ENCODE measurements around the gene VWDE. TPM values are rescaled to one million over a fixed set of nuclear protein-coding genes. Genes with fewer than 3 reads are reported as not detected.
"Not testable (repeated sequence)": the region's sequence is repeated elsewhere in the genome, so short reads cannot be mapped to it uniquely, and the experiment has no call there.

VWDE gene
- polyA plus RNA-seq, 1 experiment = 0.14 TPM

GRCh38 chr7:12418452-12418851 lies 14.8 kb upstream of the VWDE start:
- H3K27me3 ChIP-seq (ENCODE audit: control insufficient read depth, insufficient read depth, low read length) = no peaks in the 10 kb centered on the region
- CTCF ChIA-PET = interaction anchor here (1.2 to 1.9 kb wide), 2 partner anchors 15 to 40 kb away, joined by 3 to 6 read pairs; no protein-coding TSS in a partner anchor
- no peaks in the 10 kb centered on the region for H3K9me3 ChIP-seq (ENCODE audit: control insufficient read depth, insufficient read depth, low read length)
- TF ChIP-seq CTCF (IDR thresholded peaks at IDR 0.05; ENCODE audit: low read depth, low read length) = no peak
- H3K27ac ChIP-seq (ENCODE audit: low read depth, low read length) = no peak overlapping the region
- no peak overlapping the region for H3K4me3 ChIP-seq (ENCODE audit: low read depth, low read length)
- DNase-seq (ENCODE audit: low read depth, low spot score) = no peak
- POLR2A ChIA-PET = no interaction called here

DNA sequence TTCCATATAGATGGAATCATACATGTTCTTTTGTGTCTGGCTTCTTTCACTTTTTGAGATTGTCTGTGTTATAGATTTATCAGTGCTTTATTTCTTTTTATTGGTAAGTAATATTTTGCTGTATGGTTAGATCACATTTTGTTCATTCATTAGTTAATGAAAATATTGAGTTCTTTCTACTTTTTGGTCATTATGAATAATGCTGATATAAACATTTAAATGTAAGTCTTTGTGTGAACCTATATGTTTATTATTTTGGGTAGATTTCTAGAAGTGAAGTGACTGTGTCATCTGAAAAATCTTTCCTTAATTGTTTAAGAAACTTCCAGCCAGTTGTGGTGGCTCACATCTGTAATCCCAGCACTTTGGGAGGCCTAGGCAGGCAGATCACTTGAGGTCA lies 11.4 kb upstream of the VWDE start:
- DNase-seq (ENCODE audit: low read depth, low spot score) = no peak
- H3K4me3 ChIP-seq (ENCODE audit: low read depth, low read length) = no peak overlapping the region
- H3K9me3 ChIP-seq (ENCODE audit: control insufficient read depth, insufficient read depth, low read length) = no peaks in the 10 kb centered on the region
- POLR2A ChIA-PET = no interaction called here
- CTCF ChIA-PET = interaction anchor here (0.6 kb wide), 1 partner anchor 24 kb away, joined by 3 read pairs; no protein-coding TSS in a partner anchor
- H3K27me3 ChIP-seq (ENCODE audit: control insufficient read depth, insufficient read depth, low read length) = no peaks in the 10 kb centered on the region
- TF ChIP-seq CTCF (IDR thresholded peaks at IDR 0.05; ENCODE audit: low read depth, low read length) = no peak
- H3K27ac ChIP-seq (ENCODE audit: low read depth, low read length) = no peak overlapping the region

DNA sequence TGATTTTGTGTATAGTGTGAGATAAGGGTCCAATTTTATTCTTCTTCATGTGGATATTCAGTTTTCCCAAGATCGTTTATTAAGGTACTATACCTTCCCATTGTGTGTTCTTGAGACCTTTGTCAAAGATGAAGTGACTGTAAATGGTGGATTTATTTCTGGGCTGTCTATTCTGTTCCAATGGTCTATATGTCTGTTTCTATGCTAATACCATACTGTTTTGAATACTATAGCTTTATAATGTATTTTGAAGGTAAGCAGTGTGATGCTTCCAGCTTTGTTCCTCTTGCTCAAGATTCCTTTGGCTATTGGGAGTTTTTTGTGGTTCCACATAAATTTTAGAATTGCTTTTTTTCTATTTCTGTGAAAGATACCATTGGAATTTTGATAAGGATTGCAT lies 8.7 kb upstream of the VWDE start:
- ChIA-PET CTCF (interaction anchor here (0.7 kb wide), 1 partner anchor 77 kb away, joined by 4 read pairs; no protein-coding TSS in a partner anchor), POLR2A (no interaction called here)
- DNase-seq (ENCODE audit: low read depth, low spot score) = no peak
- TF ChIP-seq CTCF (IDR thresholded peaks at IDR 0.05; ENCODE audit: low read depth, low read length) = no peak
- no peak overlapping the region for H3K27ac ChIP-seq (ENCODE audit: low read depth, low read length)
- no peak overlapping the region for H3K4me3 ChIP-seq (ENCODE audit: low read depth, low read length)
- H3K27me3 ChIP-seq (ENCODE audit: control insufficient read depth, insufficient read depth, low read length) = no peaks in the 10 kb centered on the region
- no peaks in the 10 kb centered on the region for H3K9me3 ChIP-seq (ENCODE audit: control insufficient read depth, insufficient read depth, low read length)

- DNase-seq (ENCODE audit: low read depth, low spot score) = no peak
- no peaks in the 10 kb centered on the region for H3K9me3 ChIP-seq (ENCODE audit: control insufficient read depth, insufficient read depth, low read length)
- ChIA-PET POLR2A (no interaction called here), CTCF (no interaction called here)
- TF ChIP-seq CTCF (IDR thresholded peaks at IDR 0.05; ENCODE audit: low read depth, low read length) = no peak
- no peak overlapping the region for H3K4me3 ChIP-seq (ENCODE audit: low read depth, low read length)
- H3K27me3 ChIP-seq (ENCODE audit: control insufficient read depth, insufficient read depth, low read length) = no peaks in the 10 kb centered on the region
- no peak overlapping the region for H3K27ac ChIP-seq (ENCODE audit: low read depth, low read length)
These were observed 6.9 kb upstream of the VWDE start for GRCh38 chr7:12410523-12410922.

- Histone ChIP-seq H3K9me3 (ENCODE audit: control insufficient read depth, insufficient read depth, low read length) (no peaks in the 10 kb centered on the region), H3K4me3 (ENCODE audit: low read depth, low read length) (no peak overlapping the region), H3K27me3 (ENCODE audit: control insufficient read depth, insufficient read depth, low read length) (no peaks in the 10 kb centered on the region), H3K27ac (ENCODE audit: low read depth, low read length) (no peak overlapping the region)
- CTCF ChIA-PET = interaction anchor here (1.3 kb wide), 1 partner anchor 81 kb away, joined by 3 read pairs; no protein-coding TSS in a partner anchor
- POLR2A ChIA-PET = no interaction called here
- TF ChIP-seq CTCF (IDR thresholded peaks at IDR 0.05; ENCODE audit: low read depth, low read length) = no peak
- DNase-seq (ENCODE audit: low read depth, low spot score) = no peak
These were observed 5.5 kb upstream of the VWDE start for GRCh38 chr7:12409097-12409711.

DNA sequence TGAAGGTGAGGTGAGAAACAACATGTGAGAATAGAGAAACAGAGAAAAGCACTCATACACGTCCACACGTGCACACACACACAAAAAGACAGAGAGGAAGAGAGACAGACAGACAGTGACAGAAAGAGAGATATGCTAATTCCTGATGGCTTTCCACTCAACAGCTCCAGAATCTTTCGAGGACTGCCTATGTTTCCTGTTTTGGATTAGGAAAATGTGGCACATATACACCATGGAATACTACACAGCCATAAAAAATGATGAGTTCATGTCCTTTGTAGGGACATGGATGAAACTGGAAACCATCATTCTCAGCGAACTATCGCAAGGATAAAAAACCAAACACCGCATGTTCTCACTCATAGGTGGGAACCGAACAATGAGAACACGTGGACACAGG lies 4.0 kb upstream of the VWDE start:
- POLR2A ChIA-PET = not testable (repeated sequence)

More for the DNA sequence above, 4.0 kb upstream of the VWDE start:
- H3K27ac ChIP-seq (ENCODE audit: low read depth, low read length); H3K9me3 ChIP-seq (ENCODE audit: control insufficient read depth, insufficient read depth, low read length); DNase-seq (ENCODE audit: low read depth, low spot score); H3K4me3 ChIP-seq (ENCODE audit: low read depth, low read length); CTCF ChIA-PET; H3K27me3 ChIP-seq (ENCODE audit: control insufficient read depth, insufficient read depth, low read length): not testable (repeated sequence)

Data from AG04450 (cell line).